Fibroblast of skin of abdomen (primary cell): ENCODE measurements around the gene MRPS14.
A peak's percentile ranks its signal among the peaks of the same experiment; 100 is the strongest.

Source experiments
- DNase-seq: peaks from one replicate; pipeline ENCODE4 v3.0.0-alpha.2; 2013

Gene MRPS14

GRCh38 chr1:174982971-174983689, 40.1 kb downstream of the MRPS14 start:
- DNase-seq = peak; percentile 37

- DNase-seq = peak; percentile 53
Measured at GRCh38 chr1:174976436-174977108, 46.7 kb downstream of the MRPS14 start.

- DNase-seq = no peak
Measured at GRCh38 chr1:174975764-174976163, 47.5 kb downstream of the MRPS14 start.

- DNase-seq = no peak
Measured at GRCh38 chr1:174974711-174975119, 48.5 kb downstream of the MRPS14 start.

GRCh38 chr1:174971902-174972301, 51.3 kb downstream of the MRPS14 start:
- DNase-seq = no peak

GRCh38 chr1:174971466-174971865, 51.8 kb downstream of the MRPS14 start:
- DNase-seq = no peak

GRCh38 chr1:174969977-174970376, 53.2 kb downstream of the MRPS14 start:
- DNase-seq = no peak

- DNase-seq = peak; percentile 82
Measured at GRCh38 chr1:174968750-174969244, 54.4 kb downstream of the MRPS14 start.

GRCh38 chr1:174967845-174968705, 55.1 kb downstream of the MRPS14 start:
- no peak for DNase-seq

- DNase-seq = no peak
Measured at GRCh38 chr1:174966008-174966572, 57.1 kb downstream of the MRPS14 start.

GRCh38 chr1:174965362-174966007, 57.7 kb downstream of the MRPS14 start:
- no peak for DNase-seq

- DNase-seq = no peak
Measured at GRCh38 chr1:174964972-174965361, 58.3 kb downstream of the MRPS14 start.

GRCh38 chr1:174964261-174964971, 58.8 kb downstream of the MRPS14 start:
- no peak for DNase-seq

GRCh38 chr1:174963529-174964125, 59.6 kb downstream of the MRPS14 start:
- DNase-seq = no peak
